ENCODE data around the gene ADAMTS20.
"Not testable (repeated sequence)": the region's sequence is repeated elsewhere in the genome, so short reads cannot be mapped to it uniquely, and the experiment has no call there.

ADAMTS20 gene

DNA sequence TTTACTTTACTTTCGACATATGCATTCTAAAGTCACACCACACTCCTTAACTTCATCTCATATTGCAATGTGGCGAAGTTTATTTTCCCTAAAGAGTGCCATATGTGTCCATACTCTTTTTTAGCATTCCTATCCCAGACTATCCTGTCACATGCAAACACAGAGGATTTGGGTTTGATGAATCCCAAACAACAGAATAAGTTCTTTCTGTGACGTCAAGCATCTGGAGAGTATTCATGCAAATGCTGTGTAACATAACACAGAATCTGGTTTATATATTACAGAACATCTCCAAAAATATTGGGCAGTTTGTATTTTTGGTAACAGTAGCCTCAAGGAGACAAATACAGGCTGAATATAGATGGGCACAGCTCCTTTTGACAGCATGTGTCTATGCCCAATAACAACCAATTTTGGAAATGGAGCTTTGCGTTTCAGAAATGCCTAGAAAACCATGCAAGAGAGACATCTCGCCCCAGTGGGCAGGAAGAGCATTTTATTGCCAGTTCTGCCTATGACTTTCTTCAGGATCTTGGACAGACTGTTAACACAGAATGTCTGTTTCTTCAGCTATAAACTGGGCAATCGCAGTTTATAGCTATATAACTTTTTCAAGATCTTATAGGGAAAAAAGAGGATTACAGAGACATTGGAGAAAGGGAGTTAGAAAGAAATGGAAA is 190.8 kb downstream of the ADAMTS20 start:
- peak; percentile 26 for DNase-seq (ENCODE audit: low read depth)

DNA sequence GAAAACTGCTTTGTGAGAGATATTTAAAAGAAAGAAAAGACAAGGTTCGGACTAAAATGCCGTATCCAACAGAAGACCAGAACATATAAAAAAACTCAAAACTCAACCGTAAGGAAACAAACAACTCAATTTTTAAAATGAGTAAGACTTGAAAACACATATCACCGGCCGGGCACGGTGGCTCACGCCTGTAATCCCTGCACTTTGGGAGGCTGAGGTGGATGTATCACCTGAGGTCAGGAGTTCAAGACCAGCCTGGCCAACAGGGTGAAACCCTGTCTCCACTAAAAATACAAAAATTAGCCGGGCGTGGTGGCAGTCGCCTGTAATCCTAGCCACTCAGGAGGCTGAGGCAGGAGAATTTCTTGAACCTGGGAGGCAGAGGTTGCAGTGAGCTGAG is 192.0 kb downstream of the ADAMTS20 start:
- not testable (repeated sequence) for DNase-seq (ENCODE audit: low read depth)

DNA sequence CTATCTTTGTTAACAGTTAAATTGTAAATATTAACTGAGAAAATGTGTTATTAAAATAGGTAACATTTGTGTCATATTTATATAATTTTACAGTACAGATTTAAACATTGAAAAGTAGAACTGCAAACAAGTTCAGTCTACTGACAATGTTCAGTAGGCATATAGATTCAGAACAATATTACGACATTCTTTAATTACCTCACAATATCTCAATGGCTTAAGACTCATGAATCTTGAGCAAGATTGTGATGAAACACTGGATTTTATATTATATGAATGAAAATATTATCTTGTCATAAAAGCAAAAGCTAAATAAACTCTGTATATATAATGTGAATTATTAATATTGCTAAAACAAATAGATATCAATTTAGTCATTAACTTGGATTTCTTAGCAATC is 194.9 kb downstream of the ADAMTS20 start:
- DNase-seq (ENCODE audit: low read depth): peak; percentile 28

DNA sequence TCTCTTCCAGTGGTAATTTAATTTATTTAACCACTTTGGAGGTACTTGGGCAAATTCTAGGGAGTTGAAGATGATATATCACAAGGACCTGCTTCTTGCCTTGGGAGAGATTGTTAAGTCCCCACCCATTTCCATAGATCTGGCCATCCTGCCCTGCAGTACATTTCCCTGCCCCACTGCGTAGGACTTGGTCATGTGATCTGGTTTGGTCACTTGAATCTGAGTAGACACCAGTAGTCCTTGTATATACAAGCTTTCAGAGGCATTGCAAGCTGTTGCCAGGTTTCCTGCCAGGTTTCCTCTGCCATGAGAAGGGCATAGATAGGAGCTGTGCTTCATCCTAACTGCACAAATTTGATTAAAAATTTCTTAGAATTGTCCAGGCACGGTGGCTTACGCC is 200.0 kb downstream of the ADAMTS20 start:
- no peak for DNase-seq (ENCODE audit: low read depth)

DNA sequence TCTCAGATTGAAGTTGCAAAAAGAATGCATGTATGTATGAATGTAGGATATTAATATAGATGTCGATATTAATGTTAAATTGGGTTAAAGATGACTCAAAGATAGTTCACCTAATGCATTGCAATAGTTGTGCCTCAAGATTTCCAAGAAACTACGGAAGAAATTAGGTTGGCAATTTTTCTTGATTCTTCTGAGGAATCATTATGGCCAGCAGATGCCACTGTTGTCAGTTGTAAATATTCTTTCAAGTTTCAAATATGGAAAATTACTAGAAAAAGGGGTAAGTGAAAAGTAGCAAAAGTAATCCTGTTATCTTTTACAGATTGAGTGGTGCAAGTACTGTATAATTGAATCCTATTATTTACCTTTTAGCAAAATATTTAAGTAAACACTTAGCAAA is 202.1 kb downstream of the ADAMTS20 start:
- DNase-seq (ENCODE audit: low read depth): peak; percentile 20

DNA sequence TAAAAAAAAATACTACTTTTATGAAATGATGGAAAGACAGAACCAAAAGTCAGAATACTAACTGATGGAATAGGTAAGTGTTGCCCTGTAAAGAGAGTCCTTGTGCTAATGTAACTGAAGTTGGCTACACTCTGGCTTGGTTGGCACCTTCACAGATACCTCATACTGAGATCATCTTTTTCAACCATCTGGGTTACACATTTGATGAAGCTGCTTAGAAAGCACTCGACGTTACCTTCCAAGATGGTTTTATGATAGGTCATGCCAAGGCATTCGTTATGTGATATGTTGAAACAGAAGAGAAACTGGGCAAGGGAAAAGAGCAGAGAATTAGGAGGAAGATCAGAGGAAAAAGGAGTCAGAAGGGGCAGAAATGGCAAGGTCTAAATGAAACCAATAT is 203.8 kb downstream of the ADAMTS20 start:
- DNase-seq (ENCODE audit: low read depth): peak; percentile 57

DNA sequence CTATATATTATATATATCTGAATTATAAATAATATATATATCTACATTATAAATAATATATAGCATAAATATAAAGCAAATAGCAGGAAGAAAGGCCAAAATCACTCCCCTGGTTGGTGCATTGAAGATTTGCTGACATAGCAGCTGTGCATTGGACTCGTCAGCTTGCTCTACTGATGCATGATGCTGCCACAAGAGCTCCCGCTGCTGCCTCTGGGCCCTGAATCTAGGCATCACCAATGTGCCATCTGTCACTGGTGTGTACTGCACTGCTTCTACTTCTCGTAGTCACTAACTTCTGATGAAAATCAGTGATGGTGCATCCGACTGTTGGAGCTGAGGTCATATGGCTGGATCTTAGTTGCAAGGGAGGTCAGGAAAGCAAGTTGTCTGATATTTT is 205.0 kb downstream of the ADAMTS20 start:
- DNase-seq (ENCODE audit: low read depth): no peak

DNA sequence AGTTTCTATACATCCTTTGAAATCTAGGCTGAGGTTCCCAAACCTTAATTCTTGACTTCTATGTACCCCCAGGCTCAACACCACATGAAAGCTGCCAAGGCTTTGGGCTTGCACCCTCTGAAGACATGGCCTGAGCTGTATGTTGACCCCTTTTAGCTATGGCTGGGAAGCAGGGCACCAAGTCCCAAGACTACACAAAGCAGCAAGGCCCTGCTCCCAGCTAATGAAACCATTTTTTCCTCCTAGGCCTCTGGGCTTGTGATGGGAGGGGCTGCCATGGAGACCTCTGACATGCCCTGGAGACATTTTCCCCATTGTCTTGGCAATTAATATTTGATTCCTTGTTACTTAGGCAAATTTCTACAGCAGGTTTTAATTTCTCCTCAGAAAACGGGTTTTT is 207.0 kb downstream of the ADAMTS20 start:
- no peak for DNase-seq (ENCODE audit: low read depth)

DNA sequence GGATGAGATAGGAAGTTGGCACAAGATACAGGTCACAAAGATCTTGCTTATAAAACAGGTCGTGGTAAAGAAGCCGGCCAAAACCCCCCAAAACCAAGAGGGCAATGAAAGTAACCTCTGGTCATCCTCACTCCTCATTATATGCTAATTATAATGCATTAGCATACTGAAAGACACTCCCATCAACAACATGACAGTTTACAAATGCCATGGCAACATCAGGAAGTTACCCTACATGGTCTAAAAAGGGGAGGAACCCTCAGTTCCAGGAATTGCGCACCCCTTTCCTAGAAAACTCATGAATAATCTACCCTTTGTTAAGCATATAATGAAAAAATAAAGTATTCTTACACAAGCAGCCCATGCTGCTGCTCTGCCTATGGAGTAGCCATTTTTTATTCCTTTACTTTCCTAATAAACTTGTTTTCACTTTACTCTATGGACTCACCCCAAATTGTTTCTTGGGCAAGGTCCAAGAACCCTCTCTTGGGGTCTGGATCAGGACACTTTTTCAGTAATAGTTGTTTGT is 210.2 kb downstream of the ADAMTS20 start:
- not testable (repeated sequence) for DNase-seq (ENCODE audit: low read depth)

DNA sequence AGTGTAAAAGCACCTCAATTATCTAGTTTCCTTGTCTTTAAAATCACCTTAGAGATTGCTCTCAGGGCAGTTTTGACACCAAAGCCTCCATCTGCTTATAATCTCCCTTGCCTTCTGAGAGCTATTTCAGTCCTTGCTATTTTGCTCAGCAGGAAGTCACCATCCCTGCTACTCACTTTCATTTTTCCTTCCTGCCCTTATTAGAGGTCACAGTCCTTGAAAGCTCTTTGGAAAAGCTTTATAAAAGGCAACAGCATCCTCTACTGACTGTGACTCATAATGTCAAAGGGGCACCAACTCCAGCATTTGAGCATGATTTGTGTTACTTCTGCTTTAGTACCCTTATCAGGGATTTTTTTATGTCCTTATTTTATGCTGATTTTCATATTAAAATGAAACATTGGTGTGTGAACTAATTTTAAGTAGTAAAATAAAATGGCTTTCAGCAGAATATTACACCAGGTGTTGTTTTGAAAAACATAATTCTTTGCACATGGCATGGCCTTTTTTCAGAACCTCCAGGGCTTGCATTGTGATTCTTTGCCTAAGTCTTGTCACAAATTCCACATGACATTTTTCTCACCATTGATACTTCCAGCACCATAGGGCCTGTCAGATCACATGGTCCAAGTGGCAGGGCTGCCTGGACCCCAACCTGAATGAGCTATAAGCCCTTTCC is 213.0 kb downstream of the ADAMTS20 start:
- peak; percentile 75 for DNase-seq (ENCODE audit: low read depth)

DNA sequence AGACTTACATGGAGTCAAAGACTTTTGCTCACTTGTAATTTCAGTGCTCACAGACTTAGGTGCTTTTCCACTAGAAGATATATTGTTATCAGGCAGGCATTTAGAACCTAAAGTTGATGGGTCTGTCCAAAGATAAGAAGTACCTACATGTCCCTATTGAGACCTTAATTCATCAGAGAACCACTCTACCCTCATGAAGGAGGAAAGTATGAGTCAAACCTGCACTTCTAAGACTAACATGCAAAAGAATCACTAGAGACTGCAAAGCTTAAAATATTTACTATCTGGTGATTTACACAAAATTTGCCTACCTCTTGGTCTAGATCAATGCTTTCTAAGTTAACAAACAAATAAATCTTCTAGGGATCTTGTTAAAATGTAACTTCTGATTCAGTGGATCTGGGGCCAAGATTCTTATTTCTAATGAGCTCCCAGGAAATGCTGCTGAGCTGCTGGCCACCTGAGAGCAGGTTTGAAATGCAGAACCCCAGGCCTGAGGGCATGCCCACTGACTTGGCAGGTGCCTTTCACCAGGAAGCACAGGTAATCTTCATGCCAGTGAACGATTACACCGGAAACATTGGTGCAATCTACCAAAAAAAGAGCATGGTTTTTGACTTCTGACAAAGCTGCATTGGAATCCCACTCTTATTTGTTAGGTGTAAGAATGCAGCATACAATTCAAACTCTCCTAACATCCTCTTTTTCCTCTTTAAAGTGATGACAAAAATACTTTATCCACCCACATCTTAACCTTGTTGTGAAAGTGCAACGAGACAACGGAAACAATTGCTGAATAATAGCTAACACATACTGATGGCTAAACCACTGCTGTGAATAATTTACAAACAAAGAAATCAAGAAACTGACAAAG is 214.2 kb downstream of the ADAMTS20 start:
- no peak for DNase-seq (ENCODE audit: low read depth)

DNA sequence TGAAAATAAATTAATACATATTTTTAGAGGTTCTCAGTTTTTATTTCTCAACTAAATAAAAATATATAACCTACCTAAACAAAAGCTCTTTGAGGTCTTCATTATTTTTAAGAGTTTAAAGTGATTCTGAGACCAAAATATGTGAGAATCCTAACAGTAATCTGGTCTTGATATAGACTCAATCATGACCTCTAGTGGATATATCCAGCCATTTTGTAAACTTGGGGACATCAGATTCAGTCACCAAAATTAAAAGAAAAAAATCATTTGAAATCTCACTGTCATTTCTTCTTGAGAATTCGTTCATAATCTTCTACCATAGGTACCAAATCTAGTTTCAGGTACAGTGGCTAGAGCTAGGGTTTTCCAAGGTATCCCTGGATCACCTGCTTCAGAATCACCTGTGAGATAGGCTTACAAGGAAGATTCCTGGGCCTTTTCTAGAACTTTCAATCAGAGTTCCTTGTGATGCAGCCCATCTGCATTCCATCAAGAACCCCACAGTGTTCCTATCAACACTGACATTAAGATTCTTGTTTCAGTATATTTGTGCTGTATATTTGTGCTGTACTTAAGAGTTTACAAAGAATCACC is 214.9 kb downstream of the ADAMTS20 start:
- peak; percentile 37 for DNase-seq (ENCODE audit: low read depth)

DNA sequence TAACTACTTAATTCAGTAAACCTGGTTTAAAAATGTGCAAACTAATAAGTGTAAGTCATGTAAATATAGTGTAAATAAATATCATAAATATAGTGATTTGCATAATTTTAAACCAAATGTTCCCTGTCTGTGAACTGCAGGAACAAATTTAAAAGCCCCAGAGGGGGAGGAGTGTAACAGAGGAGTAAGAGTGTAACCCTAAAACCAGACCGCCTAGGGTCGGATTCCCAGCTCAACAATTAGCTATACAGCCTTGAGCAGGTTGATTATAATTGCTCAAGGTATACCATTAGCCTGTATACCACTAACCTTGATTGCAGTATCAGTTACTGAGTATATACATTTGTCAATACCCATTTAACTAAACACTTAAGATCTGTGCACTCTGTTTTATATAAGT is 218.4 kb downstream of the ADAMTS20 start:
- no peak for DNase-seq (ENCODE audit: low read depth)

DNA sequence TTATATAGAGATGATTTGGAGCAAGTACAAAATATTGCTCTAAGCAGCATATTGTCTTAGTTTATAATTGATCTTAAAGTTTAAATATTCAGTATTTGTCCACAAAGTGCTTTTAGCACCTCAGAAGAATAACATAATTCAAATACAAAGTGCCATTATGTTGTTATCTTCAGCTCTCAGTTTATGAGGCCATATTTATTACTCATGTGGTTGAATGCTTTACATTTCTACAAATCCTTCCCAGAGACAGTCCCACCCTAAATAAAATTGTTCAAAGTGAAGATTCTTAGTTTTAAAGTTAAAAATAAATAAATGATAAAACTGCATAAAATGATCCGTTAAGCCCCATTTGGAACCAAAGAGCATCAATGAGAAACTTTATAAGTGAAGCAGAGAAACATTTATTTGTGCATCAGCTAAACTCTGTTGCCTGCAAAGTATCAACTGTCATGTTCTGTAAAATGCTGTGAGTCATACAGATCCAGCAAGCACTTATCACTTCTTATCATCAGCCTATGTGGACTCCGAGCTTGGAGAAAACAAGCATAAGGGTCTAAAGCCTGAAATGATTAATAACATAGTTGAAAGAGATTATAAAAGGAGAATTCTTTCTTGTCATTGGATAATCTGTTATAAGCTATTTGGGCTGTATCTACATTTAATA is 218.9 kb downstream of the ADAMTS20 start:
- no peak for DNase-seq (ENCODE audit: low read depth)

DNA sequence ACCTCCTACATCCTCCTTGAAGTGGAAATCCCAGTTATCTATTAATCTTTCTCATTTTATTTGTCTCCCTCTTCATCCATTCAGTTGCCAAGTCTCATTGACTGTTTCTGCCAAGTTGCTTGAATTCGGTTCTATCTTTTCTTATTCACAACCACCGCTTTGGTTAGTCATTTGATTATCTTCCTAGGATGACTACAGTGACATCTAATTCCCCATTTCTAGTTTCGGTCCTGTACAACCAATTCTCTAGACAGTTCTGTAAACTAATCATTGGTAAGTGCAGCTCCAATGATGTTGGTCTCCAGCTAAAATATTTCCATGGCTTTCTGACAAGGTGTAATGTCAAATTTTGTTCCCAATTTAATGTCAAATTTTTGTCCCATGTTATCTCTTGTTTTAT is 220.1 kb downstream of the ADAMTS20 start:
- DNase-seq (ENCODE audit: low read depth): no peak

DNA sequence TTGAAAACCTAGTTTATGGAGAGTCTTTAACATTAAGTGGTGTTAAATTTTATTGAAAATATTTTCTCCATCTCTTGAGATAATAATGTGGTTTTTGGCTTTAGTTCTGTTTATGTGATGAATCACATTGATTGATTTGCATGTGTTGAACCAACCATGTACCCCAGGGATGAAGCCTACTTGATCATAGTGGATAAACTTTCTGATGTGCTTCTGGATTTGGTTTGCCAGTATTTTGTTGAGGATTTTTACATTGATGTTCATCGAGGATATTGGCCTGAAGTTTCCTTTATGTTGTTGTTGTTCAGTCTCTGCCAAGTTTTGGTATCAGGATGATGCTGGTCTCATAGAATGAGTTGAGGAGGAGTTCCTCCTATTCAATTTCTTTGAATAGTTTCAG is 222.6 kb downstream of the ADAMTS20 start:
- DNase-seq (ENCODE audit: low read depth): no peak

DNA sequence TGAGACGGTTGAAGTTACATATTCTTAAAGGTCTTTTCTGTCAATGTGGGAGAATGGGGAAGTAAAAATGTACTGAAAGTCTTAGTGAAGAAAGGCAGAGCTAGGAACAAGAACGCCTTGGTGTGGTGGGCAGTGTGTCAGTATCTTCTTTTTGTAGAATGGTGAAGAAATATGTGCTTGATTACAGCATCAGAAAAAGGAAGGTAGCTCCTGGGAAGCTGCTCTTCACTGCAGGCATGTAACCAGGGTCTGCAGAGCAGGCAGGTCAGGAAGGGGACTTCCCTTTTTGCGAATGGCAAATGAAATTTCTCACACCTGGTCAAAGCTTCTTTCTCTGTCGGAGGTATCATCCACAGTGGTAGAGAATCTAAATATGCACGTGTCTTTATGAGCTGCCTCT is 226.2 kb downstream of the ADAMTS20 start:
- no peak for DNase-seq (ENCODE audit: low read depth)

DNA sequence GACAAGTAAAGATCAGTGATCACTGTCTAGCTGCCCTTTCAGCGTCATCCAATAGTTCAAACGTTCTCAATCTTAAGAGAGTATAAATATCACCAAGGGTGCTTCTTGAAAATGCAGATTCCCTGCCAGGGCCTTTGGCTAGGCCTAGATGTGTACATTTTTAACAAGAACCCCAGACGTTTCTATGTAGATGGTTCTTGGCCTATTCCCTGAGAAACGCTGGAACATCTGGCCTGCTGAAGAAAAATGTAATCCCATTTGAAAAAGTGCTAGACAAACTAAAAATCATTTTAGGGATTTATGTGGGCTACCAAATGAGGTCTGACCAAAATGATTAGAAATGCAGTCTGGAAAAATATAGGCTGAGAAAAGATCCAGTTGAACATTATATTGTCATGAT is 231.7 kb downstream of the ADAMTS20 start:
- DNase-seq (ENCODE audit: low read depth): no peak

DNA sequence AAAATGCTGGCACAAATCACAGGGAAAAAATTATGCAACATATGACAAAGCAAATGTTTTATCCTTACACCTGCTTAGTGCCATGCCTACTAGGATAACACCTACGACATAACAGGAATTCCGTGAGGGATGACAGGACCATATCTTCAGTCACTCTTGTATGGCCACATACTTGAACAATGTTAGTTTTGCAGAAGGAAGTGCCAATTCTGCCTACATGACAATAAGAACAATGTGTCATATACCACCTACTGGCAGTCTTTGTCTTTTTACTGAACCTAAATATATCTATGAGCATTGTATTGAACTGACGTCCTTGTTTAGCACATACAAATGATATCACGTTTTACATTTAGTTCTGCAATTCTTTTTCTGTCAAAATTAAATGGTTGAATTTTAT is 234.0 kb downstream of the ADAMTS20 start:
- no peak for DNase-seq (ENCODE audit: low read depth)

DNA sequence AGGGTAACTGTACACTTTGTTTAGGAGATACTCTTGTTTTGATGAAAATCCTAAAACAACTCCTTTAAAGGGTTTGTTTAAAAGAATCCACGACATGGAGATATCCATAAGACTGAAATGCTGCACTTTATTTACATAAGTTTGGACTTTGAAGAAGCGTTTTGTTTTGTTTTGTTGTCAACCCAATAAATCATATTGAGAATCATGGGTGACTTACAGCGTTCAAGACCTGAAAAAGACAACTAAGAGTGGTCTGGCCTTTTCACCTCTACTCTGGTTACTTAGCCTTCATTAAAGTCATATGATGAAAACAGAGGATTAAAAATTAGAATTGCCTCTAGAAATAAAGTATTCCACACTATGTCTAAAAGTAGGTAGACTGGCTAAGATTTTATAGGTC is 234.8 kb downstream of the ADAMTS20 start:
- no peak for DNase-seq (ENCODE audit: low read depth)

DNA sequence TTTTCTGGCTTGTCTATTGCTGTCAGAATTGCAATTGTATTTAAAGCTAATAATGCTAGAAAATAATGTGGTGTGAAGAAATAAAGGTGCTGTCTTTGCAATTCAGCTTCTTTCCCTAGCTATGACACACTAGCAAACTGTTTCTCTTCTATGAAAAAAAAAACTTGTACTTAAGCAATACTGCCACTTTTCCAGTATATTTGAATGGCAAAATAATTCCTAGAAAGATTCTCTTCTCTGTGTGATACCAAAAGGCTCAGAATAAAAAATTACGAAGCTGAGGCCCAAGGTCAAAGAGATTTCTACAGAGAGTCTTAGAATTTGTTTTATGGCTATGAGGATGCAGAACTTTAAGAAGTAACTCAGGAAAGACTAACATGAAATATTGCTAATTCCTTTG is 235.5 kb downstream of the ADAMTS20 start:
- peak; percentile 4 for DNase-seq (ENCODE audit: low read depth)

DNA sequence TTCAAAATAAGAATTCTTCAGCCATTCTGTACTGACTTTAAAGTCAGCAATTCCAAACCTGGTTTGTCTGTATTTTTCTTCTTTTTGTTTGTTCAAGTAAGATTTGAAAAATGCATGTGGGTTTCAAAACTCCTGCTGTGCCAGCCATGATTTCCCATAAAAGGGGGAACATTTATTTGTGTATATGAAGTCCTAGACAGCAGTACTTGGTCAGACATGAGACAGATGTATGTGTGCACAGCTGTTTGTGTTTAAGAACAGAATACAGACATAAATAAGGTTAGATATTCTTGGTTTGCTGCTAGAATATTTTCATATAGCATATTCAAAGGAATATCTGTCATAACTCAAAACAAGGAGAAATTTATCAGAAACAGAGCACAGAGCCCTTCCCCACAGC is 236.0 kb downstream of the ADAMTS20 start:
- DNase-seq (ENCODE audit: low read depth): peak; percentile 73
